Calu3 (cell line): Measurements from ENCODE around the gene RAPGEF1. TPM values are rescaled to one million over a fixed set of nuclear protein-coding genes. Genes with fewer than 3 reads are reported as not detected.

Source experiments
- BruUV-seq: library from RNA; stranded (reverse); fragments of 400-500 nt; replicated peaks from 2 replicates; lab custom pipeline; 2021; lab: Mats Ljungman, UMichigan
- CTCF ChIA-PET: fragments of 300-600 bp; sonication (Branson Sonifier 250); formaldehyde crosslinking; loops from one replicate; lab custom pipeline; 2022; ENCODE audit warnings: antibody characterized with exemption; lab: Charles Lee
- DNase-seq: peaks from one replicate; pipeline ENCODE4 v3.0.0; 2022
- H3K27ac Mint-ChIP-seq: one replicate; pipeline ENCODE4 v1.8.0; 2022; ENCODE audit warnings: mixed read lengths; ENCODE audit not compliant: unreplicated experiment
- H3K27me3 Mint-ChIP-seq: one replicate; pipeline ENCODE4 v1.8.0; 2022; ENCODE audit warnings: mixed read lengths; ENCODE audit not compliant: unreplicated experiment
- H3K36me3 Mint-ChIP-seq: one replicate; pipeline ENCODE4 v1.8.0; 2022; ENCODE audit warnings: mild to moderate bottlenecking, moderate library complexity, mixed read lengths; ENCODE audit not compliant: insufficient read depth, unreplicated experiment
- H3K4me1 Mint-ChIP-seq: one replicate; pipeline ENCODE4 v1.8.0; 2022; ENCODE audit warnings: mild to moderate bottlenecking, low read depth, mixed read lengths; ENCODE audit not compliant: unreplicated experiment
- H3K4me3 Mint-ChIP-seq: one replicate; pipeline ENCODE4 v1.8.0; 2022; ENCODE audit warnings: mild to moderate bottlenecking, low read depth, moderate library complexity, mixed read lengths; ENCODE audit not compliant: unreplicated experiment
- H3K9me3 Mint-ChIP-seq: one replicate; pipeline ENCODE4 v1.8.0; 2022; ENCODE audit warnings: low read depth, mixed read lengths; ENCODE audit not compliant: unreplicated experiment
- intact Hi-C: fragments of 100-400 bp; cut with micrococcal nuclease; formaldehyde crosslinking; loops from one replicate; pipeline ENCODE4 v1.10.0; 2022; ENCODE audit not compliant: unreplicated experiment
- total RNA-seq: library from RNA; stranded (reverse); gene quantifications from 2 replicates; pipeline ENCODE4 v1.2.3, GENCODE V29; 2022
- TF ChIP-seq, protein P1 (sequence below): fragments of 200-600 bp; IDR thresholded peaks from one replicate; pipeline ENCODE4 v1.8.0; 2022; ENCODE audit warnings: antibody characterized with exemption; ENCODE audit not compliant: unreplicated experiment

RAPGEF1 gene
- total RNA-seq, 1 experiment from 2014 or later: 32.5 TPM

DNA sequence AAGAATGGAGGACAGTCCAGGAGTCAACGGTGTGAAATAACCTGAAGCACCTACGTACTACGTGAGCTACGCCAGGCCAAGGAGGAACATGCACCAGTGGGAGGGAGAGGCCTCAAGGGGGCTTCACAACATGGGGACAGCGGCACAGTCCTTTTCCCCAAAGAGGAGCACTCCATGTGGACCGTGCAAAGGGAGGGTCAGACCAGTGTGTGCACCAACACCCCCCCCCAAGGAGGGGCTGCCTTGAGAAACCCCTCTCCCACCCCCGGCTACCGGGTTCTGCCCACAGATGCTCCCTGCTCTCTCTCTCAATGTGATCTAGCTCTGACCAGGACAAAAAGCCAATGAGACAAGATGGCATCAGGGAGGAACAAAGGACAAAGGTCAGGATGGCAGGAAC, 126.0 kb downstream of the RAPGEF1 start:
- BruUV-seq: no TSS peak
- no peak for DNase-seq
- CTCF ChIA-PET: interaction anchor here (0.7 kb wide), 1 partner anchor 109 kb away, joined by 3 read pairs; no protein-coding TSS in a partner anchor
- no peaks in the 10 kb centered on the region for H3K9me3 Mint-ChIP-seq
- no peak overlapping the region for H3K27ac Mint-ChIP-seq
- no peak overlapping the region for H3K4me3 Mint-ChIP-seq
- no peaks in the 10 kb centered on the region for H3K27me3 Mint-ChIP-seq
- TF ChIP-seq, protein P1, sequence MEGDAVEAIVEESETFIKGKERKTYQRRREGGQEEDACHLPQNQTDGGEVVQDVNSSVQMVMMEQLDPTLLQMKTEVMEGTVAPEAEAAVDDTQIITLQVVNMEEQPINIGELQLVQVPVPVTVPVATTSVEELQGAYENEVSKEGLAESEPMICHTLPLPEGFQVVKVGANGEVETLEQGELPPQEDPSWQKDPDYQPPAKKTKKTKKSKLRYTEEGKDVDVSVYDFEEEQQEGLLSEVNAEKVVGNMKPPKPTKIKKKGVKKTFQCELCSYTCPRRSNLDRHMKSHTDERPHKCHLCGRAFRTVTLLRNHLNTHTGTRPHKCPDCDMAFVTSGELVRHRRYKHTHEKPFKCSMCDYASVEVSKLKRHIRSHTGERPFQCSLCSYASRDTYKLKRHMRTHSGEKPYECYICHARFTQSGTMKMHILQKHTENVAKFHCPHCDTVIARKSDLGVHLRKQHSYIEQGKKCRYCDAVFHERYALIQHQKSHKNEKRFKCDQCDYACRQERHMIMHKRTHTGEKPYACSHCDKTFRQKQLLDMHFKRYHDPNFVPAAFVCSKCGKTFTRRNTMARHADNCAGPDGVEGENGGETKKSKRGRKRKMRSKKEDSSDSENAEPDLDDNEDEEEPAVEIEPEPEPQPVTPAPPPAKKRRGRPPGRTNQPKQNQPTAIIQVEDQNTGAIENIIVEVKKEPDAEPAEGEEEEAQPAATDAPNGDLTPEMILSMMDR: no peak
- peaks cover 13% of the 10 kb centered on the region for H3K36me3 Mint-ChIP-seq
- intact Hi-C loops: no loop called here
- H3K4me1 Mint-ChIP-seq: peaks cover 15% of the 10 kb centered on the region

DNA sequence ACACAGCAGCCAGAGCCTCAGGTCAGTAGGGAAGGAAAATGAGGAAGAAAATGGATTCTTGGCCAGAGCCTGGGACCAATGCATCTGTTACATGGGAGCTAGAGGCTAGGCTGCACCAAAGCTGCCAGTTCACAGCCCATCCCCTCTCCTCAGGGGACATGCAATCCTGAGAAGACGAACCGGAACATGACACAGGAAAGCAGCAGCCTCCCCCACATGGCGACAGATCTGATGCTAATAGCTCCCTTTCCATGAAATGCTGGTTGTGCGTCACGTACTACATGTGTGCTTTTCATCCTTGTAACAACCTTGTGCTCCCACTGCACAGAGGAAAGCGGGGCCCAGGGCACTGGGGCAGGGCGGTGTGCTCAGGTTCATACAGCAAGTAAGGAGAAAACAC, 127.0 kb downstream of the RAPGEF1 start:
- H3K4me1 Mint-ChIP-seq: peaks cover 15% of the 10 kb centered on the region
- TF ChIP-seq, protein P1: no peak
- H3K4me3 Mint-ChIP-seq: no peak overlapping the region
- H3K27ac Mint-ChIP-seq: no peak overlapping the region
- CTCF ChIA-PET: no interaction called here
- H3K9me3 Mint-ChIP-seq: no peaks in the 10 kb centered on the region
- DNase-seq: no peak
- no peaks in the 10 kb centered on the region for H3K27me3 Mint-ChIP-seq
- H3K36me3 Mint-ChIP-seq: peaks cover 7% of the 10 kb centered on the region
- no TSS peak for BruUV-seq
- intact Hi-C loops: no loop called here

DNA sequence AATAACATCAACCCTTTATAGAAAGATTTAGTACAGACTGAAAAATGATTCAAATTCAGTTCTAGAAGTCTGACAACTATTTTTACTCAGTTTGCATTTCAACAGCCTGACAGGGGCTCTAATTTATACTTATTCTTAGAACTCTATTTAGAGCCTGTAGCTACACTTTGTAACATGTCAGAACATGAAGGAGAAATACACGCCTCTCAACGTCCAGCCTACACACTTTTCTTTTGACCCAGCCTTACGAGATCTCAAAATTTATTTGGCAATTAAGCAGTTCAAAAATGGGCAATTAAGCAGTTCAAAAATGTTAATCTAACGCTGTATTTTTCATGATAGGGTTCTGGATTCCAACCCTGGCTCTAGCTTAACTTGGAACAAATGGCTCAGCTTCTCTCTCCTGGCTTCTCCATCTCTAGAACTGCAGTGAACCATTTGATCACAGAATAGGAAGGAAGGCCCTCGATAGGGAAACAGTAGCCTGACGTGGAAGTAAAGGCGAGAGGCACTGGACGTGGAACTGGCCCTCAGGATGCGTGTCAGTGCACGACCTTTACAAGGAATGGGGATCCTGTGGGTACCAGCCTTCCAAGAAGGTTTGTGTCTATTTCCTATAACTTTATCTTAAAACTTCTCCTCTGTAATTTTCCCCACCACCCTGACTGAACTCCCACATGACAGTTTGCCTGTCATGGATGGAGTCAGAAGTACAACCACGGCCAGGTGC, 128.1 kb downstream of the RAPGEF1 start:
- H3K27ac Mint-ChIP-seq: no peak overlapping the region

DNA sequence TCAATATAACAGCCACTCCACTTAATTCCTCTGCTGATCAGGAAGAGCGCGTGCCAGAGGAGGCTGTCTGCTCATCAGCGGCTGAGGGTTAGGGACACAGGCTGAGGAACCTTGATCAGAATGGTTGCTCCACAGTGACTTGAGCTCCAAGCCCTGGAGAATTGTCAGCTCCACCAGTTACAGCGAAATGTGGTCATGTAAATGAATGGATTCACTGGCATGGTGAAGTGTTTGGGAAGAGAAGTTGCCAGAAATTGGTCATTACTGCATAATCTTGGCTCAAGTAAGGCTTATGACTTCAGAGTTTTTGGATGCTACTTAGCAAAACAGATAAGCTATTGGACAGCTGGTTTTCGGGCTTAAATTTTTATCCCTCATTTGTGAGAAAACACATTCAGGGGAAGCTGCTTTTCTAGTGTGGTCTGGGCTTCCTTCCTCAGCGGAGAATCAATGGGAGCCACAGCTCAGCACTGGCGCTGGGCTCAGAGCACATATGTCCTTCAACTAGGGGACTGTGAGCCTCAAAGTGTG, 129.6 kb downstream of the RAPGEF1 start:
- H3K27me3 Mint-ChIP-seq: no peaks in the 10 kb centered on the region
- TF ChIP-seq, protein P1: no peak
- intact Hi-C loops: no loop called here
- H3K4me3 Mint-ChIP-seq: no peak overlapping the region
- H3K4me1 Mint-ChIP-seq: peaks cover 34% of the 10 kb centered on the region
- H3K36me3 Mint-ChIP-seq: peaks cover 11% of the 10 kb centered on the region
- DNase-seq: no peak
- no peaks in the 10 kb centered on the region for H3K9me3 Mint-ChIP-seq
- CTCF ChIA-PET: interaction anchor here (0.5 to 0.6 kb wide), 2 partner anchors 65 to 751 kb away, joined by 4 to 6 read pairs; partner anchors contain the start of gene PRRT1B
- H3K27ac Mint-ChIP-seq: no peak overlapping the region
- no TSS peak for BruUV-seq

More for the DNA sequence above, 128.1 kb downstream of the RAPGEF1 start:
- H3K4me3 Mint-ChIP-seq: no peak overlapping the region
- TF ChIP-seq, protein P1: no peak
- H3K4me1 Mint-ChIP-seq: peaks cover 25% of the 10 kb centered on the region
- no peaks in the 10 kb centered on the region for H3K27me3 Mint-ChIP-seq
- CTCF ChIA-PET: no interaction called here
- no peak for DNase-seq
- intact Hi-C loops: no loop called here
- H3K36me3 Mint-ChIP-seq: peaks cover 11% of the 10 kb centered on the region
- BruUV-seq: no TSS peak
- H3K9me3 Mint-ChIP-seq: no peaks in the 10 kb centered on the region
